Measurements from ENCODE around the gene CFHR2. TPM values are rescaled to one million over a fixed set of nuclear protein-coding genes. Genes with fewer than 3 reads are reported as not detected.

The CFHR2 gene
- total RNA-seq, 1 donor from 2014 or later = not detected

DNA sequence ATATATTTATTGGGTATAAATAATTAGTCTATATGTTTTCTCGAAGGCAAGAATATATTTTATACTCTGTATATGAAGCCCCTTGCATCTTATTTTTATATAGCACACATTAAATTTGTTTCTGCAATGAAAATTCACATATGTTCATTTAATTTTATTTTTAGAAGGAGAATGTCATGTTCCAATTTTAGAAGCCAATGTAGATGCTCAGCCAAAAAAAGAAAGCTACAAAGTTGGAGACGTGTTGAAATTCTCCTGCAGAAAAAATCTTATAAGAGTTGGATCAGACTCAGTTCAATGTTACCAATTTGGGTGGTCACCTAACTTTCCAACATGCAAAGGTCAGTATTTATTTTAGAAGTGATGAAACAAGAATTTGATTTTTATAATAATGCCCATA is 50.4 kb downstream of the CFHR2 start:
- TF ChIP-seq, protein P1, sequence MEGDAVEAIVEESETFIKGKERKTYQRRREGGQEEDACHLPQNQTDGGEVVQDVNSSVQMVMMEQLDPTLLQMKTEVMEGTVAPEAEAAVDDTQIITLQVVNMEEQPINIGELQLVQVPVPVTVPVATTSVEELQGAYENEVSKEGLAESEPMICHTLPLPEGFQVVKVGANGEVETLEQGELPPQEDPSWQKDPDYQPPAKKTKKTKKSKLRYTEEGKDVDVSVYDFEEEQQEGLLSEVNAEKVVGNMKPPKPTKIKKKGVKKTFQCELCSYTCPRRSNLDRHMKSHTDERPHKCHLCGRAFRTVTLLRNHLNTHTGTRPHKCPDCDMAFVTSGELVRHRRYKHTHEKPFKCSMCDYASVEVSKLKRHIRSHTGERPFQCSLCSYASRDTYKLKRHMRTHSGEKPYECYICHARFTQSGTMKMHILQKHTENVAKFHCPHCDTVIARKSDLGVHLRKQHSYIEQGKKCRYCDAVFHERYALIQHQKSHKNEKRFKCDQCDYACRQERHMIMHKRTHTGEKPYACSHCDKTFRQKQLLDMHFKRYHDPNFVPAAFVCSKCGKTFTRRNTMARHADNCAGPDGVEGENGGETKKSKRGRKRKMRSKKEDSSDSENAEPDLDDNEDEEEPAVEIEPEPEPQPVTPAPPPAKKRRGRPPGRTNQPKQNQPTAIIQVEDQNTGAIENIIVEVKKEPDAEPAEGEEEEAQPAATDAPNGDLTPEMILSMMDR (IDR thresholded peaks at IDR 0.05) = no peak
- H3K9me3 Mint-ChIP-seq (ENCODE audit: unreplicated experiment) = no peaks in the 10 kb centered on the region
- peaks cover 12% of the 10 kb centered on the region for H3K4me1 Mint-ChIP-seq (ENCODE audit: unreplicated experiment)
- peaks cover 21% of the 10 kb centered on the region for H3K27me3 Mint-ChIP-seq (ENCODE audit: unreplicated experiment)
- no peak for DNase-seq (ENCODE audit: extremely low spot score, unreplicated experiment)
- no peaks in the 10 kb centered on the region for H3K36me3 Mint-ChIP-seq (ENCODE audit: unreplicated experiment)
- H3K4me3 Mint-ChIP-seq (ENCODE audit: unreplicated experiment) = no peak overlapping the region
- no peak overlapping the region for H3K27ac Mint-ChIP-seq (ENCODE audit: unreplicated experiment)

DNA sequence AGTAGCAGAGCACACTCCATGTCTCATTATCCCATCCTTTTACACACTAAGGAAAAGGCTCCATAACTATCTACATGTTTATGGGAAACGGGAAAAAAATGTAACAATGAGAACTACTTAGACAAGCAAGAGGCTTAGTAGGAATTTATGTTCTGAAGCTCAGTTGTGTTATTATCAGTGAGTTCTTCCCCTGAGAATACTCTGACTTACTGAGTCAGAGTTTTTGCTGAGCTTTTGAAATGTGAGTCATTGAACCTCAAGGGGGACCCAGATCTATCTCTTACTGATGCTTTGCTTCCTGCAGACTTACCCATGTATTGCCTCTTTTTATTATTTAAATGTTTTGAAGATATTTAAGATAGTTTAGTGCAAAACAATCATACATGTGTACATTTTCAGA is 53.9 kb downstream of the CFHR2 start:
- no peak overlapping the region for H3K4me3 Mint-ChIP-seq (ENCODE audit: unreplicated experiment)
- no peaks in the 10 kb centered on the region for H3K36me3 Mint-ChIP-seq (ENCODE audit: unreplicated experiment)
- peaks cover 10% of the 10 kb centered on the region for H3K4me1 Mint-ChIP-seq (ENCODE audit: unreplicated experiment)
- TF ChIP-seq, protein P1 (IDR thresholded peaks at IDR 0.05) = no peak
- no peak overlapping the region for H3K27ac Mint-ChIP-seq (ENCODE audit: unreplicated experiment)
- no peak for DNase-seq (ENCODE audit: extremely low spot score, unreplicated experiment)
- H3K27me3 Mint-ChIP-seq (ENCODE audit: unreplicated experiment) = peaks cover 3% of the 10 kb centered on the region
- H3K9me3 Mint-ChIP-seq (ENCODE audit: unreplicated experiment) = no peaks in the 10 kb centered on the region

DNA sequence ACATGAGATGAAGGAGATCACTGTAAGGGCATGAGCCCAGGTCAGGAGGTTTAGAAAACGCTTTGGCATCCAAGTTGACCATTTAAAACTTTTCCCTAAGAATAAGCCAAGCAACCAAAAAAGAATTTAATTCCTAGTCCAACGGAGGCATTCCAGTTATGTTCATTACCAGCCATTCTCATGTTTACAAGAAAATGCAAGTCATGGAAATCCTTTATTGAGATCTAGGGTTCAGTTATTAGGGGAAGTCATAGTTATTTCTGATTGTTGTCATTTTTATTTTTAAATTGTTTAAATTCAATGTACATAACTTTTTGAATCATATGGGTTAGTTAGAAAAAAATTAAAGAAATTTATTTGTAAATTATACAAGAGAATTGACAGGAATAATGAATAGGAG is 58.3 kb downstream of the CFHR2 start:
- Mint-ChIP-seq H3K36me3 (ENCODE audit: unreplicated experiment) (no peaks in the 10 kb centered on the region), H3K27ac (ENCODE audit: unreplicated experiment) (no peak overlapping the region), H3K4me3 (ENCODE audit: unreplicated experiment) (no peak overlapping the region), H3K9me3 (ENCODE audit: unreplicated experiment) (no peaks in the 10 kb centered on the region), H3K4me1 (ENCODE audit: unreplicated experiment) (peaks cover 10% of the 10 kb centered on the region), H3K27me3 (ENCODE audit: unreplicated experiment) (peaks cover 6% of the 10 kb centered on the region)
- TF ChIP-seq, protein P1 (IDR thresholded peaks at IDR 0.05) = no peak
- no peak for DNase-seq (ENCODE audit: extremely low spot score, unreplicated experiment)

DNA sequence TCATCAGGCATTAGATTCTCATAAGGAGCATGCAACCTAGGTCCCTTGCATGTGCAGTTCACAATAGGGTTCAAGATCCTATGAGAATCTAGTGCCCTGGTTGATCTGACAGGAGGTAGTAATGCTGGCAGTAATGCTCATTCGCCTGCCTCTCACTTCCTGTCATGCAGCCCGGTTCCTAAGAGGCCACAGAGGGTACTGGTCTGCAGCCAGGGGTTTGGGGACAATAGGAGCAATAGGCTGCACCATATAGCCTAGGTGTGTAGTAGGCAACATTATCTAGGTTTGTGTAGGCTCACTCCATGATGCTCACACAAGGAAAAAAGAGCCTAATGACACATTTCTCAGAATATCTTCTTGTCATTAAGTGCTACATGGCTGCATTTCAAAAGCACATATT is 59.6 kb downstream of the CFHR2 start:
- no peak for DNase-seq (ENCODE audit: extremely low spot score, unreplicated experiment)
- H3K36me3 Mint-ChIP-seq (ENCODE audit: unreplicated experiment) = no peaks in the 10 kb centered on the region
- TF ChIP-seq, protein P1 (IDR thresholded peaks at IDR 0.05) = no peak

DNA sequence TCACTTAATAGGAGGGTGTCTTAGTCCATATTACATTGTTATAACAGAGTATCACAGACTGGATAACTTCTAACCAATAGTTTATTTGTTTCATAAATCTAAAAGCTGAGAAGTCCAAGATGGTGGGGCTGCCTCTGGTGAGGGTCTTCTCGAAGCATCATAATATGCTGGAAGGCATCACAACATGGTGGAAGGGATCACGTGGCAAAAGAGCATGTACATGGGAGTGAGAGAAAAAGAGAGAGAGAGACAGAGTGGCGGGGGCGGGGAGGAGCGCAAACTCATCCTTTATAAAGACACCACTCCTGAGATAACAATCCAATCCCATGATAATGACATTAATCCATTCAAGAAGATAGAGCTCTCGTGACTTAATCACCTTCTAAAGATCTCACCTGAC is 65.3 kb downstream of the CFHR2 start:
- H3K4me1 Mint-ChIP-seq (ENCODE audit: unreplicated experiment) = no peaks in the 10 kb centered on the region
- peaks cover 5% of the 10 kb centered on the region for H3K27me3 Mint-ChIP-seq (ENCODE audit: unreplicated experiment)
- DNase-seq (ENCODE audit: extremely low spot score, unreplicated experiment) = no peak
- H3K27ac Mint-ChIP-seq (ENCODE audit: unreplicated experiment) = no peak overlapping the region
- no peaks in the 10 kb centered on the region for H3K36me3 Mint-ChIP-seq (ENCODE audit: unreplicated experiment)
- no peak overlapping the region for H3K4me3 Mint-ChIP-seq (ENCODE audit: unreplicated experiment)
- H3K9me3 Mint-ChIP-seq (ENCODE audit: unreplicated experiment) = peaks cover 4% of the 10 kb centered on the region
- TF ChIP-seq, protein P1 (IDR thresholded peaks at IDR 0.05) = no peak

More for the DNA sequence above, 59.6 kb downstream of the CFHR2 start:
- peaks cover 6% of the 10 kb centered on the region for H3K27me3 Mint-ChIP-seq (ENCODE audit: unreplicated experiment)
- no peak overlapping the region for H3K27ac Mint-ChIP-seq (ENCODE audit: unreplicated experiment)
- H3K4me3 Mint-ChIP-seq (ENCODE audit: unreplicated experiment) = no peak overlapping the region
- H3K4me1 Mint-ChIP-seq (ENCODE audit: unreplicated experiment) = no peaks in the 10 kb centered on the region
- no peaks in the 10 kb centered on the region for H3K9me3 Mint-ChIP-seq (ENCODE audit: unreplicated experiment)

Other genes starting within 250 kb of the CFHR2 start
- gene CFHR3, start 168.9 kb upstream of the CFHR2 start, total RNA-seq = 0.42 and 0.54 TPM in 2 replicates
- not detected in 2 replicates for gene CFHR1, start 124.0 kb upstream of the CFHR2 start, total RNA-seq
- not detected in 2 replicates for gene CFHR4, start 55.7 kb upstream of the CFHR2 start, total RNA-seq
- not detected in 2 replicates for gene CFHR5, start 33.8 kb downstream of the CFHR2 start, total RNA-seq
- gene F13B, start 123.5 kb downstream of the CFHR2 start, total RNA-seq = not detected in 2 replicates
- 8.5 and 8.9 TPM in 2 replicates for gene ASPM, start 202.9 kb downstream of the CFHR2 start, total RNA-seq

Measured in osteocyte (in vitro differentiated cells).